ENCODE data around the gene KRT35. TPM values are rescaled to one million over a fixed set of nuclear protein-coding genes. Genes with fewer than 3 reads are reported as not detected.
A peak's percentile ranks its signal among the peaks of the same experiment; 100 is the strongest.

KRT35 gene
- total RNA-seq, 4 donors from 2014 or later: not detected

DNA sequence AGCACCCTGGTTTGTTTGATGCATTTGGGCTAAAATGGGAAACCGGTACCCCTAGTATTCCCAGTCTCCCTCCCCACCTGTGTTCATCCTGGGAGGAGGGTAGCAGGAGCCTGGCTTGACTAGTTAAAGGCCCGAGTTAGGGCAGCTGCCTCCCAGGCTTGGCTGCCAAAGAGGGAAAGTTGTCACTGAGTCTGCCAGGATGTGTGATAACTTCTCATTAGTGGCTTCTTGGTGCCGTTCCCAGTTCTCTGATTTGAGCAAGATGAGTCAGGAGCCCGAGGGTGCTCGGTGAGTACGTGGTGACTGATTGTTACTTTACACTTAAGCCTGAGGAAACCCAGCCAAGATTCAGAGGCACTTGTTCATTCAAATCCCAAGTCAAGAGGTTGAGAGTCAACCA lies 16.3 kb downstream of the KRT35 start:
- TF ChIP-seq EP300 (IDR thresholded peaks at IDR 0.05): peak in 1 of 2 donors; percentile 17
- no peak for TF ChIP-seq POLR2A (IDR thresholded peaks at IDR 0.05)
- H3K27ac ChIP-seq: no peak overlapping the region
- WGBS, 2 donors: 52 to 71% methylated on average over 6 of the region's 6 CpGs
- H3K4me1 ChIP-seq: no peaks in the 10 kb centered on the region
- DNase-seq (ENCODE audit: low spot score in 2 of 2): peak; percentile 23 to 80
- no peak overlapping the region for H3K4me3 ChIP-seq
- no peaks in the 10 kb centered on the region for H3K27me3 ChIP-seq
- peaks cover 0 to 13% (median 0%) of the 10 kb centered on the region in 4 donors for H3K9me3 ChIP-seq
- H3K36me3 ChIP-seq: no peaks in the 10 kb centered on the region

DNA sequence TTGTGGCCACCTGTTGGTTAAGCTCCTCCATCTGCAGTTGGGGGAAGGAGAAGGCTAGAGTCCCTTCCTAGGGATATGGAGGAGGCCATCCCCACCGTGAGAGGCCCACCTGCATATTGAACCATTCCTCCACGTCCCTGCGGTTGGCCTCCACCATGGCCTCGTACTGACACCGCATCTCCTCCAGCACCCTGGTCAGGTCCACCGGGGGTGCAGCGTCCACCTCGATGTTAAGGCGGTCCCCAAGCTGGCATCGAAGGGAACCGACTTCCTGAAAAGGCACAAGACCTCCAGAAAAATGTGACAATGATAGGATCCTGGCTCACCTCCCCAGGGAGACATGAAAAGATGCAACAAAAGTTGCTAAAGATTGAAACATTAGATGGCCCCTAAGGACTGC lies 16.8 kb downstream of the KRT35 start:
- Histone ChIP-seq H3K4me1 (no peaks in the 10 kb centered on the region), H3K27me3 (no peaks in the 10 kb centered on the region), H3K4me3 (no peak overlapping the region), H3K9me3 (peaks cover 0 to 13% (median 0%) of the 10 kb centered on the region in 4 donors), H3K36me3 (no peaks in the 10 kb centered on the region), H3K27ac (no peak overlapping the region)
- WGBS, 2 donors: 88 to 90% methylated on average over 11 of the region's 11 CpGs
- no peak for DNase-seq (ENCODE audit: low spot score in 2 of 2)
- TF ChIP-seq EP300 (IDR thresholded peaks at IDR 0.05) (no peak), POLR2A (IDR thresholded peaks at IDR 0.05) (no peak)
- TF ChIP-seq, protein P1, sequence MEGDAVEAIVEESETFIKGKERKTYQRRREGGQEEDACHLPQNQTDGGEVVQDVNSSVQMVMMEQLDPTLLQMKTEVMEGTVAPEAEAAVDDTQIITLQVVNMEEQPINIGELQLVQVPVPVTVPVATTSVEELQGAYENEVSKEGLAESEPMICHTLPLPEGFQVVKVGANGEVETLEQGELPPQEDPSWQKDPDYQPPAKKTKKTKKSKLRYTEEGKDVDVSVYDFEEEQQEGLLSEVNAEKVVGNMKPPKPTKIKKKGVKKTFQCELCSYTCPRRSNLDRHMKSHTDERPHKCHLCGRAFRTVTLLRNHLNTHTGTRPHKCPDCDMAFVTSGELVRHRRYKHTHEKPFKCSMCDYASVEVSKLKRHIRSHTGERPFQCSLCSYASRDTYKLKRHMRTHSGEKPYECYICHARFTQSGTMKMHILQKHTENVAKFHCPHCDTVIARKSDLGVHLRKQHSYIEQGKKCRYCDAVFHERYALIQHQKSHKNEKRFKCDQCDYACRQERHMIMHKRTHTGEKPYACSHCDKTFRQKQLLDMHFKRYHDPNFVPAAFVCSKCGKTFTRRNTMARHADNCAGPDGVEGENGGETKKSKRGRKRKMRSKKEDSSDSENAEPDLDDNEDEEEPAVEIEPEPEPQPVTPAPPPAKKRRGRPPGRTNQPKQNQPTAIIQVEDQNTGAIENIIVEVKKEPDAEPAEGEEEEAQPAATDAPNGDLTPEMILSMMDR (IDR thresholded peaks at IDR 0.05): no peak

- H3K9me3 ChIP-seq: peaks cover 0 to 10% (median 0%) of the 10 kb centered on the region in 4 donors
- TF ChIP-seq EP300 (IDR thresholded peaks at IDR 0.05) (no peak), POLR2A (IDR thresholded peaks at IDR 0.05) (no peak)
- TF ChIP-seq, protein P1 (IDR thresholded peaks at IDR 0.05): no peak
- no peak overlapping the region for H3K4me3 ChIP-seq
- no peaks in the 10 kb centered on the region for H3K36me3 ChIP-seq
- 94 to 97% methylated on average over 8 of the region's 8 CpGs for WGBS, 2 donors
- no peaks in the 10 kb centered on the region for H3K4me1 ChIP-seq
- H3K27ac ChIP-seq: no peak overlapping the region
- no peak for DNase-seq (ENCODE audit: low spot score in 2 of 2)
- no peaks in the 10 kb centered on the region for H3K27me3 ChIP-seq
These were observed 17.2 kb downstream of the KRT35 start for GRCh38 chr17:41463746-41464145.

DNA sequence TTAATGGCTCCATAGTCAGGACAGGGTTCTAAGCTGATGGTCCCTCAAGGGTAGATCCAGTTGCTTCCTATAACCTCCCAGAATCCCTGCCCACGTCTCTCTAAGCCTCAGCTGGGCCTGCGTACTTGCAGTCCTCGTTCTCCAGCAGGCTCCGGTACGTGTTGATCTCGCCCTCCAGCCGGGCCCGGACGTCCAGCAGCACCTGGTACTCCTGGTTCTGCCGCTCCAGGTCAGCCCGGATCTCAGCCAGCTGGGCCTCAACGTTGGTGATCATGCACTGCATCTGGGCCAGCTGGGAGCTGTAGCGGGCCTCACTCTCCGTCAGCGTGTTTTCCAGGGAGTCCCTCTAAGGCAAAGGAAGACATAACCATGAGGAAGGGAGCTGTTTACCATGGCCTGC lies 18.2 kb downstream of the KRT35 start:
- DNase-seq (ENCODE audit: low spot score in 2 of 2): no peak
- Histone ChIP-seq H3K27me3 (no peaks in the 10 kb centered on the region), H3K4me3 (no peak overlapping the region), H3K36me3 (no peaks in the 10 kb centered on the region), H3K4me1 (no peaks in the 10 kb centered on the region), H3K27ac (no peak overlapping the region), H3K9me3 (peaks cover 0 to 3% (median 0%) of the 10 kb centered on the region in 4 donors)
- TF ChIP-seq EP300 (IDR thresholded peaks at IDR 0.05): no peak
- TF ChIP-seq, protein P1 (IDR thresholded peaks at IDR 0.05): no peak
- no peak for TF ChIP-seq POLR2A (IDR thresholded peaks at IDR 0.05)
- WGBS, 2 donors: 77 to 85% methylated on average over 14 to 15 of the region's 15 CpGs

GRCh38 chr17:41457676-41458075 lies 23.3 kb downstream of the KRT35 start:
- H3K27ac ChIP-seq: no peak overlapping the region
- TF ChIP-seq EP300 (IDR thresholded peaks at IDR 0.05) (no peak), POLR2A (IDR thresholded peaks at IDR 0.05) (no peak)
- TF ChIP-seq, protein P1 (IDR thresholded peaks at IDR 0.05): no peak
- H3K4me3 ChIP-seq: no peak overlapping the region
- H3K9me3 ChIP-seq: no peaks in the 10 kb centered on the region
- no peaks in the 10 kb centered on the region for H3K4me1 ChIP-seq
- WGBS, 2 donors: 79 to 82% methylated on average over 4 of the region's 4 CpGs
- DNase-seq (ENCODE audit: low spot score in 2 of 2): no peak
- no peaks in the 10 kb centered on the region for H3K27me3 ChIP-seq
- no peaks in the 10 kb centered on the region for H3K36me3 ChIP-seq

DNA sequence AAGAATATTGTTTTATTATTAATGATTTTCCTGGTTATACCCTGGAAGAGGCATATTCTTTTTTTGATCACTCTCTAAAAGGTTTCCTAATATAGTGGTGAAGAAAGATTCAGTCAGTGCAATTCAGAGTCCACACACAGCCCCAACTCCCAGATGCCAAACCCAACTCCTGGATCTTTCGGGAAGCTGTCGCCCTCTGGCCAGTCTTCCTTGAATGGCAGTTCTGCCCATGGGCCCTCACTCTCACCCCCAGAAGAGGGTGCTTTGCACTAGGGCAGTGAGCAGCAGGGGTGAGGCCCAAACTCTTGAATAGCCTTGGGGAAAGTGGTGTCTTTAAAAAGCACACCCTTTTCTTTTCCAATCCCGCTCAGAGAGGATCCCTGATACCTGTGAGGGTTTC lies 24.7 kb downstream of the KRT35 start:
- H3K4me1 ChIP-seq: no peaks in the 10 kb centered on the region
- H3K27ac ChIP-seq: no peak overlapping the region
- H3K4me3 ChIP-seq: no peak overlapping the region
- H3K36me3 ChIP-seq: no peaks in the 10 kb centered on the region
- DNase-seq (ENCODE audit: low spot score in 2 of 2): no peak
- 76 to 81% methylated on average over 3 of the region's 3 CpGs for WGBS, 2 donors
- peaks cover 0 to 12% (median 0%) of the 10 kb centered on the region in 4 donors for H3K9me3 ChIP-seq
- no peaks in the 10 kb centered on the region for H3K27me3 ChIP-seq
- TF ChIP-seq, protein P1 (IDR thresholded peaks at IDR 0.05): no peak
- no peak for TF ChIP-seq EP300 (IDR thresholded peaks at IDR 0.05)
- TF ChIP-seq POLR2A (IDR thresholded peaks at IDR 0.05): no peak
